Brain pericyte (primary cell): ENCODE results near the gene ZNF208.
"Not testable (repeated sequence)": the region's sequence is repeated elsewhere in the genome, so short reads cannot be mapped to it uniquely, and the experiment has no call there.

Source experiments
- DNase-seq: peaks from one replicate; pipeline ENCODE4 v3.0.0-alpha.2; 2012; ENCODE audit warnings: low read depth, low spot score

ZNF208 gene

DNA sequence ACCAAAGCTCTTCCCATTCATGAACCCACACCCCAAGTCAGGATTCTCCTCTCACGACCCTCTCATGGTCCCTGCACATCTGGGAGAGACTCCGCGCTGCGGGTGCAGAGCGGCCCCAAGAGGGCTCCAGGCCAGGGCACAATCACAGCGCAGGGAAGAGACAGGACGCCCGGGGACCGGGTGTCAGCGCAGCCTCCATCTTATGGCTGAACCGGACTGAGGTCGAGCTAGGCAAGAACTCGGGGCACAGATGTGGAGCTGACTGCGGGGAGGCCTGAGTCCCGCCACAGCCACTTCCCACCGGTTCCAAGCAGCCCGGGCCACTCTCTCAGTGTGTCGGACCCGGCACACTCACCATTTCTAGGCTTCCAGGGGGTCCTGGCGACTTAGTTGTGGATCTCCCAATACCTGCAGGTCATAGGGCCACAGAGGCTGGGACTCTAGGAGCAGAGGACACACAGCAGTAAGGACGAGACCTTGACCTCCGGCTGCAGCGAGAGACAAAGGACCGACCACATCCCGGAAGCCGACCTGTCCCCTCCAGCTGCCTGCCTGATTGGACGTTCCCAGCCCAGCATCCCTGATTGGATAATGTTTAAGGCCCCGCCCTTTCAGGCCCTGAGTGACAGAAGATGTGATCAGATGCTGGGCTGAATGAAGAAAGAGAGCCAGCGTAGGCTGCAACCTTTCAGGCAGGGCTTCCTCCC lies at the start of gene ZNF208:
Gene ZNF208, minus strand, starts transcription at position 507 of the 707 bp plus-strand sequence. Its CDS starts 149 bp downstream, at position 358.
- not testable (repeated sequence) for DNase-seq

DNA sequence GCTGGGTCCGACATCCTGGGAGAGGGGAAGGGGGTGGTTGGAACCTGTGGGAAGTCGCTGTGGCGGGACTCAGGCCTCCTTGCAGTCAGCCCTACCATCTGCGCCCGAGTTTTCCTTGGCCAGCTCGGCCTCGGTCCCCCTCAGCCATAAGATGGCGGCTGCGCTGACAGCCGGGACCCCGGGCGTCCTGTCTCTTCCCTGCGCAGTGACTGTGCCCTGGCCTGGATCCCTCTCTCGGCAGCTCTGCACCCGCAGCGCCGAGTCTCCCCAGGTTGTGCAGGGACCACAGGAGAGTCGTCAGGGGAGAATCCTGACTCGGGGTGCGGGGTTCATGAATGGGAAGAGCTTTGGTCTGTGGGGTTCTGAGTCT lies 41.9 kb upstream of the ZNF208 start:
- DNase-seq = no peak

DNA sequence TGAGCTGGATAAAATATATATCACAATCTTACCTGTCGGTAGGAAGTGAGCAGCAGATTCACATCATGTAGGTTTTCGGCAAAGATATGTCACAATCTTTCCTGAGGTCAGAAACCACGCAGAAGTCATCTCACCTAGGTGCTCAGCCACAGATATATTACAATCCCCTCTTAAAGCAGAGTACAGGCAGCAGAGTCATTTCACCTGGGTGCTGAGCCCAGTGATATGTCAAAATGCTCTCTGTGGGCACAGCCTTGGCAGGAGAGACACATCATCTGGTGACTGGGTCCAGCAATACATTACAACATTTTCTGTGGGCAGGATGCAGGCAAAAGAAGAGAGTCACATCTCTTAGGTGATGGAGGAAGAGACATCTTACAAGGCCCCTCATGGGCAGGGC lies 30.4 kb upstream of the ZNF208 start:
- DNase-seq = not testable (repeated sequence)

DNA sequence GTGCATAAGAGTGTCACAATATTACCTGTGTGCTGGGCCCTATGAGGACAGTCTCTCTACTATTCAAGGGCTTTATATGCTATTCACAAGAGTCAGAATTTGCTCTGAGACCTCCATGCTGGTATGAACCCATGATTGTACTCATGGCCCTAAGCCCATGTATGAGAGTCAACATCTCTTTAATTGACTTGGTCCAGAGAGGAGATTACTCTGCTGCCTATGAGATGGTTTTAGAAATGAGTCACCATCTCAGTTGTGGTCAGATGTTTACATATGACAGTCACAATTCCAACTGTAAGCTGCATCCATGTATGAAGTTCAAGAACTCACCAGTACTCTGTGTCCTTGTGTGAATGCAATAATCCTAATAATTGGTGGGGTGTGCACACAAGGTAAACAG lies 19.9 kb upstream of the ZNF208 start:
- DNase-seq = no peak

DNA sequence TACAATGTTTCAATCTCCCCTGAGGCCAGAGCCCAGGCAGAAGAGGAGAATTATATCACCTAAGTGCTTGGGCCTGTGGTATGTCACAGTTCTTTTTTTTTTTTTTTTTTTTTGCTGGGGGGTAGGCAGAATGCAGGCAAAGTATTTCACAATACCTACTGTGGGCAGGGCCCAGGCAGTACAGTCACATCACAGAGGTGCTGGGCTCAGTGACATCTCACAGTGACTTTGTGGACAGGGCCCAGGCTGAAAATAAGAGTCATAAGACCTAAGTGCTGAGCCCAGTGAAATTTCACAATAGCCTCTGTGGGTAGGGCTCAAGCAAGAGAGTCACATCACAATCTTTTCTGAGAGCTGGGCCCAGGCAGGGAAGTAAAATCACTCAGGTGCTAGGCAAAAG lies 15.9 kb upstream of the ZNF208 start:
- no peak for DNase-seq

DNA sequence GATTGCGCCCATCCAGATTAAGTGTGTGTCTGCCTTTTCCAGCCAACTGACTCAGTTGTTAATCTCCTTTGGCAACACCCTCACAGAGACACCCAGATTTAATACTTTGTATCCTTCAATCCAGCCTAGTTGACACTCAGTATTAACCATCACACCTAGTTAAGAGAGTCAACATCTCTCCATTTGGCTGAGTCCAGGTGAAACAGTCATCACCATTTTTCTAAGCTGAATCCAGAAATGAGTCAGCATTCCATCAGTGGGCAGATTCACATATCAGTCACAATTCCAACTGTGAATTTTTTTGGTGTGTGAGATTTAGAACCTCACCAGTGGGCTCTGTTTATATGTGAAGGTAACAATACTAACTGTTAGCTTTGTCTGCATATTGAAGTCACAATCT lies 14.8 kb upstream of the ZNF208 start:
- DNase-seq = not testable (repeated sequence)

DNA sequence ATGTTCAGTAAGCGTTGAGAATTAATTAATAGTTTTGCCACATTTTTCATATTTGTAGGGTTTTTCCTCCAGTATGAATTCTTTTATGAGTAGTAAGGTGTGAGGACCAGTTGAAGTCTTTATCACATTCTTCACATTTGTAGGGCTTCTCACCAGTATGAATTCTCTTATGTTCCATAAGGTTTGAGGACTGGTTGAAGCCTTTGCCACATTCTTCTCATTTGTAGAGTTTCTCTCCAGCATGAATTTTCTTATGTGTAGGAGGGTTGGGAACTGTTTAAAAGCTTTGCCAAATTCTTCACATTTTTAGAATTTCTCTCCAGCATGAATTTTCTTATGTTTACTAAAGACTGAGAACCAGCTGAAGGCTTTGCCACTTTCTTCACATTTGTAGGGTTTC lies 40.3 kb downstream of the ZNF208 start:
- no peak for DNase-seq

DNA sequence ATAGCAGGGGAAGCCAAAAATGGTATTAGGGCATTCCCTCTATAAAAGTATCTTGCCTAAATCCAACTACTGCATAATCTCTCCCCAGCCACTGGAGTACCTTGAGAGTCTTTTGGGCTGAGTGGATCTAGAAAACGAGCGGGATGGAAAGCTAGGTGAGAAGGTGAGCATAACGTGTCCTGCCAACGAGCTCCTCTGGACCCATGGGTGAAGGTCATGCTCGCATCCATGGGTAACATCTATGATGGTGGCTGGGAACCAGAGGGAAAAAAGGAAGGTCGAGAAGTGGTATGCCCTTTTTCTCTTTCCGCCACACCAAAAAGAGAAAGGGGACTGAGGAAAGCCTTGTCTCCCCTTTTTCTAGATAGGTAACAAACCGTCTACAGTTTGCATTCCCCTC lies 63.0 kb downstream of the ZNF208 start:
- DNase-seq = no peak

DNA sequence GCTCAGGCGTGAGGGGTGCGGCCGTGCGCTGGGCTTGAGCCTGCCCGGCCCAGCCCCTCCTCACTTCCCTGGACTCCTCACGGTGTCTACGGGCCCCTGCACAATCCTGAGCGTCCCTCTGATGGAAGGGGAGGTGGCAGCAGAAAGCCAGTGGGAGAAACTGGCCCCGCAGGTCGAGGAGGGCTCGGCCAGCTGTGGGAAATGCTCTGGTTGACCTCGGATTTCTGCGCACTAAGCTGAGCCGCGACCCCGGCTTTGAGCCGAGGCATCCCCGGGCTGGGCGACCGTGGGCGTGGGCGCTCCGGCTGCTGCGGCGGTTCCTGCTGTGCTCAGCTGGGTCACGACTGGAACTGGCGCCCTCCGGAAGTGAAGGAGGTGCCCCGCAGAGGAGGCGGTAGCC lies 70.1 kb downstream of the ZNF208 start:
- DNase-seq = no peak

DNA sequence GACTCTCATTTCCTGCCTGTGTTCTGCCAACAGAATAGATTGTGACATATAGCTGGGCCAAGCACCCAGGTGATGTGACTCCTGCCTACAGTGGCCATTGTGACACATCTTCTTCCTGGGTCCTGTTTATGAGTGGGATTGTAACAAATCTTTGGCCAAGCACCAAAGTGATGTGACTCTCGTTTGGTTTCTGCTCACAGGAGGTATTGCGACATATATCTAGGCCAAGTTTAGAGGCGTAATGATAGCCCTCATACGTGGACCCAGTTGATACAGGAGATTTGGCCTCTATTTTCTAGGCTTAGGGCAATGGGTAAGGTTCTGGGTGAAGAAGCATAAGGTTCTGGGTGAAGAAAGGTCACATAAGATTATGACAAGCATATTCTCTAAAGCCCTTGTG lies 76.2 kb downstream of the ZNF208 start:
- no peak for DNase-seq

DNA sequence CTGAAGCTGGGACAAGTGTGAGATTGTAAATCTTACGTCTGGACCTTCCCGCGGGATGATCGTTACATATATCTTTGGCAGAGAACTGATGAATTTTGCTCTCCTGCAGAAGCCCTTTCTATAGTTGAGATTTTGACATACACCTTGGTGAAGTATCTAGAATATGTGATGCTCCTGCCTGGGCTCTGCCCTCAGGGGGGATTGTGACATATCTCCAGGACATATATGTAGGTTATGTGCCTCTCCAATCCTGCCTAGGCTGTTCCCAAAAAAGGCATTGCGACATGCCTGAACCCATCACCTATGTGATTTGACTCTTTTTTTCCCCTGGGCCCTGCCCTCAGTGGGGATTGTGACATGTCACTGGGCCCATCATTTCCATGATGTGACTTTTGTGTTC lies 76.6 kb downstream of the ZNF208 start:
- DNase-seq = no peak

DNA sequence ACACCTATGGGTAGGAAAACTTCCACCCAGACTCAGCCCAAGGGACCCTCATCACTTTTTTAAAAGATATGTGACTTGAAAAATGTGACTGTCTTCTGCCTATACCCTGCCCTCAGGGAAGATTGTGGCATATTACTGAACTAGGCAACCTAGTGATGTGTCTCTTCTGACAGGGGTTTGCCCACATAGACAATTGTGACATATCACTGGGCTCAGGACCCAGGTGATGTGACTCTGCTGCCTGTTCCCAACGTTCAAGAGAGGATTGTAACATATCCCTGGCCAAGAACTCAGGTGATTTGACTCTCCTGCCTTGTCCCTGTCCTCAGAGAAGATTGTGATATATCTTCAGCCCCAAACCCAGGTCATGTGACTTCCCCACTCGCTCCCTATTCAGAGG lies 88.5 kb downstream of the ZNF208 start:
- DNase-seq = no peak

DNA sequence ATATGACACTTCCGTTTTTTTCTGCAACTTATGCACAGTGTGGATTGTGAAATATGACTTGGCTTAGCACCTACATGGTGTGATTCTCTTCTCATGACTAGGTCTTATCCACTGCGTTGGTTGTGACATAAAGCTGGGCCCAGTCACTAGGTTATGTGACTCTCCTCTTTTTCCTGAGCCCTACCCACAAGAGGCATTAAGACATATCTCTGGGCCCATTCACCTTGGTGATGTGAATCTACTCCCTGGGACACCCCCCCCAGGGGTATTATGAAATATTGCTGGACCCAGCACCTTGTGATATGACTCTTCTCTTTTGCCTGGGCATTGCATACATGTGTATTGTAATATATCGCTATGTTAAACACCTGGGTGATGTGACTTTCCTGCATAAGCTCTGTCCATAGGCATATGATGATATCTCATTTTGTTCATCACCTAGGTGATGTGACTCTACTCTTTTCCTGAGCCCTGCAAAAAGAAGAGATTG lies 89.0 kb downstream of the ZNF208 start:
- DNase-seq = no peak

DNA sequence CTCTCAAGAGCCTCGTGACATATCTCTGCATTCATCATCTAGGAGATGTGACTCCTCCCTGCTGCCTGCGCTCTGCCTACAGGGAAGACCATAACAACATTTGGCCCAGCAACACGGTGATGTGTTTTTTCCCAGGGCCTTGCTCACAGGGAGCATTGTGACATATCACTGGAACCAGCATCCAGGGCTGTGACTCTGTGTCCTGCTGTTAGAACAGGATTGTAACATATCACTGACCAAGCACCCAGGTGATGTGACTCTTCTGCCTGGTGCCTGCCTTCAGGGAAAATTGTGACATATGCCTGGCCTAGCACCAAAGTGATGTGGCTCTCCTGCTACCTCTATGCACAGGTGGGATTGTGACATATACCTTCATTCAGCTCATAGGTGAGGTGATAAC lies 95.3 kb downstream of the ZNF208 start:
- no peak for DNase-seq

DNA sequence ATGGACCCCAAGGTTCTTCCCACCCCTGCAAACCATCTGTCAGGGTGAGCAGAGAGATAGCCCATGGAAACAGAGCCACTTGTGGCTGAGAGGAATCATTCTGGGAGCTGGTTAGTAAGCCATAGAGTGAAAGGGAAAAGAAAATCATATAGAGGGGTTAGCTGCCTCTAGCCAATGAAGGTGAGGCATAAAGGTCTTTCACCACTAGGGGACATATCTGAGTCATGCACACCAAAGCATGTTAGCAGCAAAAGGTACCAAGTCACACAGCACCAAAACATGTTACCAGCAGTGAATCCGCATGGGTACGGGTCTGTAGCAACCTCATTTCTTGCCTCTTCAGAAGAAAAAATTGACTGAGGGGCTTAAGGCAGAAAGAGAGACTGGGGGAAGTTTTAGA lies 98.1 kb downstream of the ZNF208 start:
- no peak for DNase-seq

DNA sequence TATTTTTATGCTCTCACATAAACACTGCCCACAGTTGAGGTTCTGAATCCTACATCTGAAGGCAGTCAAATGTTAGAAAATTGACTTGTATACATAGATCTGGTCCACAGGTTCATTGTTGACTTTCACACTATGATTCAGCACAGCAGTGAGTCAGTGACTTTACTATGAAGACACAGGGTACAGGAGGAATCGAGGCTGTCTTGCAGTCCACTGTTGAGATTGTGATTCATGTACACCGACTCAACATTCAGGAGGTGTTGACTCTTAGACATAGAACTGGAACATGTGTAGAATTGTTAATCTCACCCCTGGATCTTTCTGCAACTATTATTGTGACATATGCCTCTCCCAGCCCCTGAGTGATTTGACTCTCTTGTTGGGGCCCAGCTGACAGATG lies 100.4 kb downstream of the ZNF208 start:
- no peak for DNase-seq

DNA sequence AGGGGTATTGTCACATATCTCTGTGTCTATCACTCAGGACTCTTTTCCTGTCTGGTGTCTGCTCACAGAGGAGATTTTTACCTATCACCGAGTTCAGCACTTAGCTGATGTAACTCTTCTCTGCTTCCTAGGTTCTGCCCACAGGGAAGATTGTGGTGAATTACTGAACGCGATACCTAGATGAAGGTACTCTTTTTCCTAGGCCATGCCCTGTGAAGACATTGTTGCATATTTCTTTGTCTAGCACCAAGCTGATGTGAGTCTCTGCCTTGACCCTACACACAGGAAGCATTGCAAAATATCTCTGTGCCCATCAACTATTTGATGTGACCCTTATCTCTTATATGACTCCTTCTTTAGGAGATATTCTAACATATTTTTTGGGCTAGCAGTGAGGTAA lies 102.7 kb downstream of the ZNF208 start:
- DNase-seq = no peak

DNA sequence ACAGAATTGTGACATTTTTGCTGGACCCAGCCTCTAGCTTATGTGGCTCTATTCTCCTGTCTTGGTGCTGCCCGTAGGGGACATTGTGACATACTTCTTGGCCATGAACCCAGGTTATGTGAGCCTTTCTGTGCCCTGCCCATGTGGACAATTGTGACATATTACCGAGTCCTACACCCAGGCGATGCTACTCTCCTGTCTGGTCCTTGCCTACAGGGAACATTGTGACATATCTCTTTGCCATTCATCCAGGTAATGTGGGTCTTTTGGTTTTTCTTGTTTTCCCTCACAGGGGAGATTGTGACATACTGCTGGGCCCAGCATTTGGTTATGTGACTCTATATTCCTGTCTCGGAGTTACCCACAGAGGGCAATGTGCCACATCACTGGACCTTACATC lies 103.2 kb downstream of the ZNF208 start:
- no peak for DNase-seq

DNA sequence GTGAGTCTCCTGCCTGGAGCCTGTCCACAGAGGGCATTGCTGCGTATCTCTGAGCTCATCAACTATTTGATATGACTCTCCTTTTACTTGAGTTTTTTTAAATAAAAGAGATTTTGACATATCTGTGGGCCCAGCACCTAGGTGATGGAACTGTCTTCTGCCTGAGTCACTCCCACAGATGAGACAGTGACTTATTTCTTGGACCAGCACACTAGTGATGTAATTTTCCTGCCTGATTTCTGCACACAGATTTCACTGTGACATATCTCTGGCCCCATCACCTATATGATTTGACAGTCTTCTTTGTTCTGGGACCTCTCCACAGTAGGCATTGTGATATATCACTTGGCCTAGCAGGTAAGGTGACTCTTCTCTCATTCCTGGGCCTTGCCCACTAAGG lies 108.2 kb downstream of the ZNF208 start:
- DNase-seq = no peak

DNA sequence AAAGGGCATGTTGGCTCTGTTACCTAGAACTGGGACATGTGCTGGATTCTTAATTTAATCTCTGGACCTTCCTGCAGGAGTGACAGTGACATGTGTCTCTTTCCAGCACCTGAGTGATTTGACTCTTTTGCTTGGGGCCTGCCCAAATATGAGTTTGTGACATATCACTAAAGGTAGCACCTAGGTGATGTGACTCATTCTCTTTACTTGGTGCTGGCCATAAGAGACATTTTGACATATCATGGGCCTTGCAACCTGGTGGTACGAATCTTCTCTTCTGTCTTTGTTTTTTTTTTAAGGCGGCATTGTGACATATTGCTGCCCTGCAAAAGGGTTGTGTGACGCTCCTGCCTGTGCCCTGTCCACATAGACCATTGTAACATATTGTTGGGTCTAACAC lies 108.9 kb downstream of the ZNF208 start:
- DNase-seq = no peak

DNA sequence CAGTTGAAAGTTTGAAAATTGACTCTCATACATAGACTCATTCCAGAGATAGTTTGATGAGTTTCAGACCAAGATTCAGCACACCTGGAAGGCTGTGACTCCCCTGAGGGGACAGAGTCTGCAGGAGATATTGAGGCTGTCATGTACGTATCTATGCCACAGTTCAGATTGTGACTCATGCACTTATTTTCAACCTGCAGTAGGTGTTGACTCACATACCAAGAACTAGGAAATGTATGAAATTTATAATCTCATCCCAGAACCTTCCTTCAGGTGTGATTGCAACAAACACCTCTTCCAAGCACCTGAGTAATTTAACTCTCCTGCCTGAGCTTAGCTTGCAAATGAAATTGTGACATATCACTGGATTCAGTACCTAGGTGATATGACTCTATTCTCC lies 110.3 kb downstream of the ZNF208 start:
- no peak for DNase-seq

DNA sequence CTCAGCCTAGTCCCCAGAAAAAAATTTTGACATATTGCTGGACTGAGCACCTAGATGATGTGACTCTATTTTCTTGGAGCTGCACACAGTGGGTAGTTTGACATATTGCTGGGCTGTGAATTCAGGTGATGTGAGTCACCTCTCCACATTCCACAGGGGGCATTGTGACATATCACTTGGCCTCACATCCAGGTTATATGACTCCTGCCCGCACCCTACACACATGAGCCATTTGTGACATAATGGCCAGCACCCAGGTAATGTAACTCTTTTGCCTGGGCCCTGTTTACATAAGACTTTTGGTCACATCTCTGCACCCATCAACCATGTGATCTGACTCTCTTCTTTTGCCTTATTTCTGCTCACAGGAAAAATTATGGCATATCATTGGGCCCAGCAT lies 119.7 kb downstream of the ZNF208 start:
- no peak for DNase-seq

DNA sequence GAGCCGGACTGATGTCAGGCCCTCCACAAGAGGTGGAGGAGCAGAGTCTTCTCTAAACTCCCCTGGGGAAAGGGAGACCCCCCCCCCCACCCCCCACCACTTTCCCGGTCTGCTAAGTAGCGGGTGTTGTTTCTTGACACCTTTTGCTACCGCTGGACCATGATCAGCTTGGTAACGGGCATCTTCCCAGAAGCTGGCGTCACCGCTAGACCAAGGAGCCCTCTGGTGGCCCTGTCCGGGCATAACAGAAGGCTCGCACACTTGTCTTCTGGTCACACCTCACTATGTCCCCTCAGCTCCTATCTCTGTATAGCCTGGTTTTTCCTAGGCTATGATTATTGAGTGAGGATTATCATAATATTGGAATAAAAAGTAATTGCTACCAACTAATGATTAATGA lies 120.7 kb downstream of the ZNF208 start:
- not testable (repeated sequence) for DNase-seq

DNA sequence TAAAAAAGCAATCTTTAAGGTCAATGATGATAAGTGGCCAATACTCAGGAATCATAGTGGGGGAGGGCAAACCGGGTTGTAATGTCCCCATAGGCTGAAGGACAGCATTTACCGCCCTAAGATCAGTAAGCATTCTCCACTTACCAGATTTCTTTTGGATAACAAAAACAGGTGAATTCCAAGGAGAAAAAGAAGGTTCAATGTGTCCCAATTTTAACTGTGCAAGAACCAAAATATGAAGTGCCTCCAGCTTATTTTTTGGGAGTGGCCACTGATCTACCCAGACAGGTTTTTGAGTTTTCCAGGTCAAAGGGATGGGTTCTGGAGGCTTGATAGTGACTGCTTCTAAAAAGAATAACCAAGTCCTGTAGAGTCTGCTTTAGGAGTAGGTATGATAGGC lies 125.2 kb downstream of the ZNF208 start:
- DNase-seq = not testable (repeated sequence)
